ENCODE measurements around the gene MYBPHL.

The MYBPHL gene

DNA sequence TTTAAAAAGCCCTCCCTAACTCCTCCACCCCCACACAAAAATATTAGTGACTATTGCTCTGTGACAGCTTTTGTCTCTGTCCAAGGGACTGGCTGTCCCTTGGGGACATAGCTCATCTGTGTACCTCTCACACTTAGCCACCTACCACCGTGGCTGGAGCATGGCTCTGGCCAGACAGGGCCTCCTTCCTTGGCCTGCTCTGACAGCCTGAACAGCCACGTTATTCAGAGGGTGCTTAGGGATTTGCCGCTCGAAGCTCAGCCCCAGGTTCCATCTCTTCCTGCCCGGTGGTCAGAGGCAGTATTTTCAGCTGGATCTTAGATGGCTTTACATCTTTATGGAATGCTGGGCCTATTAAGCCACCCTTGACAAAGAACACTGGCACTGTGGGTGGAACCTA, 63.6 kb downstream of the MYBPHL start:
- no peak overlapping the region for H3K4me3 ChIP-seq (ENCODE audit: insufficient read depth, low read depth, low read length)
- WGBS, 2 experiments: 77 to 79% methylated on average over 5 of the region's 5 CpGs
- peaks cover 9% of the 10 kb centered on the region for H3K36me3 ChIP-seq (ENCODE audit: control insufficient read depth, insufficient read depth, low read length)
- peaks cover 26% of the 10 kb centered on the region for H3K4me1 ChIP-seq (ENCODE audit: control insufficient read depth, insufficient read depth, low read length)
- H3K9me3 ChIP-seq (ENCODE audit: control insufficient read depth, low read length): no peaks in the 10 kb centered on the region
- no peak overlapping the region for H3K27ac ChIP-seq (ENCODE audit: insufficient read depth, low read depth, low read length, poor library complexity, severe bottlenecking)
- H3K27me3 ChIP-seq (ENCODE audit: control insufficient read depth, insufficient read depth, low read length, poor library complexity, severe bottlenecking): peaks cover 8% of the 10 kb centered on the region

DNA sequence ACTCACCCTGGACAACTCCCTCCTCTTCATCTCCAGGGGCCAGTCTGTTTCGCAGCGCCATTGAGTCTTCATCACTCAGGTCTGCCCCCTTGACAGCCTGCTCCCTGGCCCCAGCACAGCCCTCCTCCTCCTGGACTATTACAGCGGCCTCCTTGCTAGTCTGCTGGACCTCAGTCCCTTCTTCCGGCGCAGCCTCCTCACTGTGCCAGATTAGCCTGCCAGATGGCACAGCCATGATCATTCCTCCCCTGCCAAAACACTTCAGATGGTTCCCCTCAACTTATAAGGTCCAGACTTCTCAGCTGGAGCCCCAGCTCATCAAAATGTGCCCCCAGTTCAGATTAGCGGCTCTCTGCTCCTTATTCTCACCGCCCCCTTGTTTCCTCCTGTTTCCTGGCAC, 64.4 kb downstream of the MYBPHL start:
- H3K27ac ChIP-seq (ENCODE audit: insufficient read depth, low read depth, low read length, poor library complexity, severe bottlenecking): no peak overlapping the region
- 90 to 91% methylated on average over 7 of the region's 7 CpGs for WGBS, 2 experiments

More for the DNA sequence above, 64.4 kb downstream of the MYBPHL start:
- H3K4me3 ChIP-seq (ENCODE audit: insufficient read depth, low read depth, low read length): no peak overlapping the region
- H3K27me3 ChIP-seq (ENCODE audit: control insufficient read depth, insufficient read depth, low read length, poor library complexity, severe bottlenecking): peaks cover 2% of the 10 kb centered on the region
- H3K36me3 ChIP-seq (ENCODE audit: control insufficient read depth, insufficient read depth, low read length): peaks cover 17% of the 10 kb centered on the region
- peaks cover 28% of the 10 kb centered on the region for H3K4me1 ChIP-seq (ENCODE audit: control insufficient read depth, insufficient read depth, low read length)
- no peaks in the 10 kb centered on the region for H3K9me3 ChIP-seq (ENCODE audit: control insufficient read depth, low read length)

All from ectodermal cell (in vitro differentiated cells).